Activated CD8-positive, alpha-beta T cell treated with anti-CD3 and anti-CD28 coated beads for 36 hours (primary cell): Measurements from ENCODE around the gene PLA2G2E. TPM values are rescaled to one million over a fixed set of nuclear protein-coding genes. Genes with fewer than 3 reads are reported as not detected.

ENCODE experiments used
- ATAC-seq: fragments of 200-7000 bp; cut with Tn5 transposase; one replicate; pipeline ENCODE4 v1.10.0; 2021; ENCODE audit warnings: mild to moderate bottlenecking, moderate library complexity
- CTCF ChIA-PET: fragments of 350-600 bp; sonication (Branson Sonifier 250); formaldehyde crosslinking; loops from one replicate; lab custom pipeline; 2021; ENCODE audit warnings: antibody characterized with exemption; lab: Charles Lee
- POLR2A ChIA-PET: fragments of 350-600 bp; sonication (Branson Sonifier 250); formaldehyde crosslinking; loops from one replicate; lab custom pipeline; 2021; ENCODE audit warnings: antibody characterized with exemption; lab: Charles Lee
- DNase-seq: peaks from one replicate; pipeline ENCODE4 v3.0.0-alpha.2; 2020
- H3K27ac Mint-ChIP-seq: one replicate; pipeline ENCODE4 v1.8.0; 2021; ENCODE audit warnings: mild to moderate bottlenecking, mixed read lengths
- H3K27me3 Mint-ChIP-seq: one replicate; pipeline ENCODE4 v1.8.0; 2021; ENCODE audit warnings: mixed read lengths
- H3K36me3 Mint-ChIP-seq: one replicate; pipeline ENCODE4 v1.8.0; 2021; ENCODE audit warnings: low read depth, mixed read lengths
- H3K4me1 Mint-ChIP-seq: one replicate; pipeline ENCODE4 v1.8.0; 2021; ENCODE audit warnings: low read depth, mixed read lengths
- H3K4me3 Mint-ChIP-seq: one replicate; pipeline ENCODE4 v1.8.0; 2021; ENCODE audit warnings: mild to moderate bottlenecking, moderate library complexity, mixed read lengths
- H3K9me3 Mint-ChIP-seq: one replicate; pipeline ENCODE4 v1.8.0; 2021; ENCODE audit warnings: mixed read lengths
- CTCF ChIP-seq: fragments of 200-600 bp; IDR thresholded peaks from one replicate; pipeline ENCODE4 v1.8.0; 2022; ENCODE audit warnings: antibody characterized with exemption, mild to moderate bottlenecking
- intact Hi-C: fragments of 100-400 bp; cut with micrococcal nuclease; formaldehyde crosslinking; loops from one replicate; pipeline ENCODE4 v1.10.0; 2022
- total RNA-seq, 2 experiments: library from RNA; stranded (reverse); gene quantifications; one replicate each; pipeline ENCODE4 v1.2.3, GENCODE V29; 2021

PLA2G2E gene
- total RNA-seq, 2 experiments from 2014 or later: not detected

- Mint-ChIP-seq H3K27me3 (peaks cover 13% of the 10 kb centered on the region), H3K36me3 (no peaks in the 10 kb centered on the region), H3K9me3 (no peaks in the 10 kb centered on the region), H3K4me3 (no peak overlapping the region), H3K4me1 (no peaks in the 10 kb centered on the region), H3K27ac (no peak overlapping the region)
- no peak for ATAC-seq
- CTCF ChIA-PET: no interaction called here
- no peak for TF ChIP-seq CTCF
- POLR2A ChIA-PET: no interaction called here
- DNase-seq: no peak
- intact Hi-C loops: no loop called here
These were observed 18.7 kb upstream of the PLA2G2E start for GRCh38 chr1:19942088-19942487.

DNA sequence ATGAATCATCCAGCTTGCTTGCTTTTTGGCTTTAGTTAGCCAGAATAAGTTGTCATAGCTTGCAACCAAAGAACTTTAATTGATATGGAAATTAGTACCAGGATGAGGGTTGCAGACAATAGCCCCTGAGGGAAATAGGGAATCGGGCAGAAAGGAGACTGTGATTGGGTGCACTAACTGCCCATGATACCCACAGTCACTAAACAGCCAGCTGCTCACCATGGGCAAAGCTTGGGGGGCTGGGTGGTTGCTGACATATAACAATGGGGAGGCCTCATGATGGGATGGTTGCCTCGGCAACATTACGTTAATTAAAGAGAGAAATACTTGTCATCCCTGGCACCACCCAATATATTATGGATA is 17.8 kb upstream of the PLA2G2E start:
- DNase-seq (no peak), ATAC-seq (no peak)
- Mint-ChIP-seq H3K27ac (no peak overlapping the region), H3K27me3 (peaks cover 6% of the 10 kb centered on the region), H3K9me3 (no peaks in the 10 kb centered on the region), H3K4me3 (no peak overlapping the region), H3K36me3 (no peaks in the 10 kb centered on the region), H3K4me1 (no peaks in the 10 kb centered on the region)
- ChIA-PET POLR2A (no interaction called here), CTCF (no interaction called here)
- no peak for TF ChIP-seq CTCF
- intact Hi-C loops: no loop called here

GRCh38 chr1:19940486-19941205 is 17.2 kb upstream of the PLA2G2E start:
- no peak for TF ChIP-seq CTCF
- ChIA-PET CTCF (no interaction called here), POLR2A (no interaction called here)
- H3K36me3 Mint-ChIP-seq: no peaks in the 10 kb centered on the region
- H3K4me1 Mint-ChIP-seq: no peaks in the 10 kb centered on the region
- no peak overlapping the region for H3K4me3 Mint-ChIP-seq
- H3K27ac Mint-ChIP-seq: no peak overlapping the region
- H3K27me3 Mint-ChIP-seq: peaks cover 5% of the 10 kb centered on the region
- intact Hi-C loops: no loop called here
- ATAC-seq (no peak), DNase-seq (no peak)
- no peaks in the 10 kb centered on the region for H3K9me3 Mint-ChIP-seq

- ChIA-PET CTCF (no interaction called here), POLR2A (no interaction called here)
- no peaks in the 10 kb centered on the region for H3K9me3 Mint-ChIP-seq
- TF ChIP-seq CTCF: no peak
- DNase-seq (no peak), ATAC-seq (no peak)
- H3K4me1 Mint-ChIP-seq: no peaks in the 10 kb centered on the region
- H3K4me3 Mint-ChIP-seq: no peak overlapping the region
- no peaks in the 10 kb centered on the region for H3K36me3 Mint-ChIP-seq
- peaks cover 2% of the 10 kb centered on the region for H3K27me3 Mint-ChIP-seq
- no peak overlapping the region for H3K27ac Mint-ChIP-seq
- intact Hi-C loops: no loop called here
These were observed 15.1 kb upstream of the PLA2G2E start for GRCh38 chr1:19938472-19938871.

- DNase-seq: no peak
- intact Hi-C loops: no loop called here
- no peak overlapping the region for H3K27ac Mint-ChIP-seq
- TF ChIP-seq CTCF: no peak
- ChIA-PET POLR2A (no interaction called here), CTCF (no interaction called here)
- H3K36me3 Mint-ChIP-seq: peaks cover 3% of the 10 kb centered on the region
- H3K4me3 Mint-ChIP-seq: no peak overlapping the region
- peaks cover 15% of the 10 kb centered on the region for H3K9me3 Mint-ChIP-seq
- H3K27me3 Mint-ChIP-seq: no peaks in the 10 kb centered on the region
- ATAC-seq: no peak
- H3K4me1 Mint-ChIP-seq: no peaks in the 10 kb centered on the region
These were observed 12.8 kb upstream of the PLA2G2E start for GRCh38 chr1:19936061-19936750.
